SK-N-SH treated with all-trans-retinoic acid at 6 μM for 48 hours (cell line): Measurements from ENCODE around the gene HMGCS2.

Experiments used
- ATAC-seq: fragments of 200-7000 bp; cut with Tn5 transposase; 3 replicates; pipeline ENCODE4 v1.9.1; 2020; ENCODE audit warnings: mild to moderate bottlenecking, moderate library complexity
- ARNTL ChIP-seq: fragments of 450-650 bp; formaldehyde crosslinking; IDR thresholded peaks from 2 replicates; pipeline ENCODE4 v1.5.0; 2020; ENCODE audit warnings: low read depth, mild to moderate bottlenecking, moderate library complexity, borderline replicate concordance
- BACH2 ChIP-seq: fragments of 250-450 bp; sonication (Bioruptor Pico); IDR thresholded peaks from 2 replicates; pipeline ENCODE4 v1.9.0; 2021; ENCODE audit warnings: mild to moderate bottlenecking, borderline replicate concordance
- CSDC2 ChIP-seq: fragments of 250-450 bp; sonication (Bioruptor Pico); IDR thresholded peaks from 2 replicates; pipeline ENCODE4 v1.5.0; 2020; ENCODE audit warnings: mild to moderate bottlenecking, moderate library complexity
- GLIS3 ChIP-seq: fragments of 250-450 bp; sonication (Bioruptor Pico); IDR thresholded peaks from 2 replicates; pipeline ENCODE4 v1.5.0; 2020; ENCODE audit warnings: mild to moderate bottlenecking, moderate library complexity
- ISL1 ChIP-seq: fragments of 250-450 bp; sonication (Bioruptor Pico); IDR thresholded peaks from 2 replicates; pipeline ENCODE4 v2.1.2; 2022; ENCODE audit warnings: mild to moderate bottlenecking, moderate library complexity
- OSR1 ChIP-seq: fragments of 250-450 bp; sonication (Bioruptor Pico); IDR thresholded peaks from 2 replicates; pipeline ENCODE4 v1.8.0; 2022; ENCODE audit warnings: moderate library complexity, mild to moderate bottlenecking, inconsistent platforms
- POU6F1 ChIP-seq: fragments of 250-450 bp; sonication (Bioruptor Pico); IDR thresholded peaks from 2 replicates; pipeline ENCODE4 v1.8.0; 2021; ENCODE audit warnings: low read depth, mild to moderate bottlenecking, moderate library complexity, borderline replicate concordance
- PPARA ChIP-seq: fragments of 250-450 bp; sonication (Bioruptor Pico); IDR thresholded peaks from 2 replicates; pipeline ENCODE4 v1.5.0; 2020; ENCODE audit warnings: mild to moderate bottlenecking, borderline replicate concordance
- SNAI2 ChIP-seq: fragments of 250-450 bp; sonication (Bioruptor Pico); IDR thresholded peaks from 2 replicates; pipeline ENCODE4 v1.5.0; 2020; ENCODE audit warnings: mild to moderate bottlenecking, moderate library complexity
- TOX ChIP-seq: fragments of 250-450 bp; sonication (Bioruptor Pico); IDR thresholded peaks from 2 replicates; pipeline ENCODE4 v1.8.0; 2021; ENCODE audit warnings: mild to moderate bottlenecking, moderate library complexity, borderline replicate concordance
- ZFP3 ChIP-seq: fragments of 250-450 bp; sonication (Bioruptor Pico); IDR thresholded peaks from 2 replicates; pipeline ENCODE4 v1.5.0; 2020; ENCODE audit warnings: mild to moderate bottlenecking, moderate library complexity
- ZFP30 ChIP-seq: fragments of 450-650 bp; formaldehyde crosslinking; IDR thresholded peaks from 2 replicates; pipeline ENCODE4 v1.5.0; 2022; ENCODE audit warnings: mild to moderate bottlenecking, moderate library complexity
- ZNF565 ChIP-seq: fragments of 450-650 bp; formaldehyde crosslinking; conservative IDR thresholded peaks from 2 replicates; pipeline ENCODE4 v1.5.0; 2020; ENCODE audit warnings: low read depth, mild to moderate bottlenecking, moderate library complexity
- ZNF70 ChIP-seq: fragments of 450-650 bp; formaldehyde crosslinking; IDR thresholded peaks from 2 replicates; pipeline ENCODE4 v1.5.0; 2020; ENCODE audit warnings: mild to moderate bottlenecking, moderate library complexity
- TF ChIP-seq, protein P1 (sequence below): fragments of 250-450 bp; sonication (Bioruptor Pico); IDR thresholded peaks from 2 replicates; pipeline ENCODE4 v1.5.0; 2020; ENCODE audit warnings: mild to moderate bottlenecking, moderate library complexity

HMGCS2 gene

DNA sequence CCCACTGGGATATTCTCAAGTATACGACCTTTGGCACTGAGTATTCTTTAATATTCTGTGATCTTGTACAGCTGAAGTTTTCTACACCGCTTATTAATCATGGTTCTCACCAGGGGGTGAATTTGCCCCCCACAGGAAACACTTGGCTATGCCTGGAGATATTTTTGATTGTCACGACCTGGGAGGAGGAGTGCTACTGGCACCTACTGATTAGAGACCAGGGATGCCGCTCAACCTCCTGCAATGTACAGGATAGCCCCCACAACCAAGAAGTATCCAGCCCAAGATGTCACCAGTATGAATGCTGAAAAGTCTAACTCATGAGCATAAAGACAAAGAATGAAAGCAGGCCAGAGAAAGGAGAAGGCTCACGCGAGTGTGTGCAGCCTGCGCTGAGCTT lies 28.9 kb upstream of the HMGCS2 start:
- TF ChIP-seq BACH2 (CRISPR knock-in tag) (no peak), GLIS3 (CRISPR knock-in tag) (no peak), OSR1 (CRISPR knock-in tag) (no peak), ZNF565 (CRISPR knock-in tag) (no peak)
- TF ChIP-seq, protein P1, sequence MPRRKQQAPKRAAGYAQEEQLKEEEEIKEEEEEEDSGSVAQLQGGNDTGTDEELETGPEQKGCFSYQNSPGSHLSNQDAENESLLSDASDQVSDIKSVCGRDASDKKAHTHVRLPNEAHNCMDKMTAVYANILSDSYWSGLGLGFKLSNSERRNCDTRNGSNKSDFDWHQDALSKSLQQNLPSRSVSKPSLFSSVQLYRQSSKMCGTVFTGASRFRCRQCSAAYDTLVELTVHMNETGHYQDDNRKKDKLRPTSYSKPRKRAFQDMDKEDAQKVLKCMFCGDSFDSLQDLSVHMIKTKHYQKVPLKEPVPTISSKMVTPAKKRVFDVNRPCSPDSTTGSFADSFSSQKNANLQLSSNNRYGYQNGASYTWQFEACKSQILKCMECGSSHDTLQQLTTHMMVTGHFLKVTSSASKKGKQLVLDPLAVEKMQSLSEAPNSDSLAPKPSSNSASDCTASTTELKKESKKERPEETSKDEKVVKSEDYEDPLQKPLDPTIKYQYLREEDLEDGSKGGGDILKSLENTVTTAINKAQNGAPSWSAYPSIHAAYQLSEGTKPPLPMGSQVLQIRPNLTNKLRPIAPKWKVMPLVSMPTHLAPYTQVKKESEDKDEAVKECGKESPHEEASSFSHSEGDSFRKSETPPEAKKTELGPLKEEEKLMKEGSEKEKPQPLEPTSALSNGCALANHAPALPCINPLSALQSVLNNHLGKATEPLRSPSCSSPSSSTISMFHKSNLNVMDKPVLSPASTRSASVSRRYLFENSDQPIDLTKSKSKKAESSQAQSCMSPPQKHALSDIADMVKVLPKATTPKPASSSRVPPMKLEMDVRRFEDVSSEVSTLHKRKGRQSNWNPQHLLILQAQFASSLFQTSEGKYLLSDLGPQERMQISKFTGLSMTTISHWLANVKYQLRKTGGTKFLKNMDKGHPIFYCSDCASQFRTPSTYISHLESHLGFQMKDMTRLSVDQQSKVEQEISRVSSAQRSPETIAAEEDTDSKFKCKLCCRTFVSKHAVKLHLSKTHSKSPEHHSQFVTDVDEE (CRISPR knock-in tag): no peak
- no peak for ATAC-seq

- no peak for TF ChIP-seq POU6F1
- ATAC-seq: no peak
Measured at GRCh38 chr1:119797162-119797561, 28.5 kb upstream of the HMGCS2 start.

DNA sequence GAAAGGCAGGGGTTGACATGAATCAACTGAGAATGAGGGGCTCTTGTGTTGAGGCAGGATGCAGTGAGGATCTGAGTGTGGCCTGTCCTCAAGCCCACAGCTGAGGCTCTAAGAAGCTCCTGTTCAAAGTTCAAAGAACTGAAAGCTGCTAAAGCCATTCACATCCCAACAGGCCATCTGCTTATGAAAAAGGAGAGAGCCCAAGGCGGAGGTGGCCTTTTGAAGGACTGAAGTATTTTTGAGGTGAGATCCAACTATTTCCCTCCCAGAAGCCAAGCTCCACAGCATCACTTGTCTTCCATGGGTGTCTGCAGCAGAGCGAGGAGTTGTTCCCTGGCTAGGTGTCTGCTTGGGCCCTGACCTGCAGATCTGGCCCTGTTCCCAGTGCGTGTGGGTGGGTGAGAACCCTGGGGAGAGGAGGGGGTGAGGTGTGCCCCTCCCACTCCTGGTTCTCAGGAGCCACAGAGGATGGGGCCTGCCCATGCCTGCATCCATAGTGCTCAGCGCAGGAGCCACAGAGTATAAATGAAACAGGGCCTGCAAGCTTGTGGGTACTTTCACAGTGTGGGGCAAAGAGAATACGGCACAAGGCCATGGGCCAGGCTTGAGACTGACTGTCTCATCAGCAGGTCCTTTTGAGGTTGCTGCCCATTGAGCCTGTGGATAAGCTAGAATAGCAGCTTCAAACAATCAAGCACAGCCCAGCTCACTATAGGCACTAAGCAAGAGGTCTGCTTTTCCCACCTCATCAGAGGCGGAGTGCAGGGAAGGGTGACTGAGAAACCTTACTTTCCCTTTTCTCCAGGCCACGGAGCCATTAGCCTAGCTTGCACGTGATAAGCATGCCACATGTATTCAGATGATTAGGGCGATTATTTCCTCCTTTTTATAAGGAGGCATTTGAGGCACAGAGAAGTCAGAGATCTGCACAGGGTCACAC lies 26.8 kb upstream of the HMGCS2 start:
- no peak for ATAC-seq
- TF ChIP-seq CSDC2 (CRISPR knock-in tag) (no peak), ZFP30 (no peak), POU6F1 (no peak), ZFP3 (CRISPR knock-in tag) (no peak), ZNF70 (CRISPR knock-in tag) (no peak), BACH2 (CRISPR knock-in tag) (no peak), ARNTL (CRISPR knock-in tag) (no peak), TOX (CRISPR knock-in tag) (no peak)
- TF ChIP-seq, all 23 proteins: peak for 0

GRCh38 chr1:119794876-119795240 lies 26.2 kb upstream of the HMGCS2 start:
- TF ChIP-seq PPARA (no peak), ARNTL (CRISPR knock-in tag) (no peak), ISL1 (CRISPR knock-in tag) (no peak), BACH2 (CRISPR knock-in tag) (no peak), ZFP30 (no peak), CSDC2 (CRISPR knock-in tag) (no peak), SNAI2 (CRISPR knock-in tag) (no peak)
- TF ChIP-seq, protein P1 (CRISPR knock-in tag): no peak

More at GRCh38 chr1:119794876-119795240, 26.2 kb upstream of the HMGCS2 start:
- no peak for ATAC-seq
